Ishikawa (cell line): ENCODE results near the gene SRP14.

Experiments used
- CEBPB ChIP-seq: IDR thresholded peaks from 2 replicates; pipeline ENCODE4 v1.6.1; 2012
- CREB1 ChIP-seq: IDR thresholded peaks from 2 replicates; pipeline ENCODE4 v1.6.1; 2012; ENCODE audit warnings: low read depth
- EGR1 ChIP-seq: IDR thresholded peaks from 2 replicates; pipeline ENCODE4 v1.6.1; 2012
- EP300 ChIP-seq: IDR thresholded peaks from 2 replicates; pipeline ENCODE4 v1.6.1; 2012; ENCODE audit warnings: borderline replicate concordance
- FOXM1 ChIP-seq: IDR thresholded peaks from 2 replicates; pipeline ENCODE4 v1.6.1; 2012; ENCODE audit warnings: low read depth, borderline replicate concordance
- MAX ChIP-seq: IDR thresholded peaks from 2 replicates; pipeline ENCODE4 v1.6.1; 2012
- NFIC ChIP-seq: IDR thresholded peaks from 2 replicates; pipeline ENCODE4 v1.6.1; 2012
- TAF1 ChIP-seq: IDR thresholded peaks from 2 replicates; pipeline ENCODE4 v1.6.1; 2012; ENCODE audit warnings: low read depth, mild to moderate bottlenecking
- TCF12 ChIP-seq: IDR thresholded peaks from 2 replicates; pipeline ENCODE4 v1.6.1; 2012; ENCODE audit warnings: low read depth
- TEAD4 ChIP-seq: IDR thresholded peaks from 2 replicates; pipeline ENCODE4 v1.6.1; 2012
- YY1 ChIP-seq: IDR thresholded peaks from 2 replicates; pipeline ENCODE4 v1.6.1; 2012; ENCODE audit warnings: low read depth
- ZBTB7A ChIP-seq: IDR thresholded peaks from 2 replicates; pipeline ENCODE4 v1.6.1; 2012; ENCODE audit warnings: low read depth
- TF ChIP-seq, protein P1 (sequence below): IDR thresholded peaks from 2 replicates; pipeline ENCODE4 v1.6.1; 2012
- TF ChIP-seq, protein P2 (sequence below): IDR thresholded peaks from 2 replicates; pipeline ENCODE4 v1.6.1; 2012; ENCODE audit warnings: low read depth, mild to moderate bottlenecking

Gene SRP14, protein sequence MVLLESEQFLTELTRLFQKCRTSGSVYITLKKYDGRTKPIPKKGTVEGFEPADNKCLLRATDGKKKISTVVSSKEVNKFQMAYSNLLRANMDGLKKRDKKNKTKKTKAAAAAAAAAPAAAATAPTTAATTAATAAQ

GRCh38 chr15:40038638-40039543, at the start of gene SRP14:
TSS of gene SRP14 (minus strand) at chr15:40039181. CDS start at chr15:40039116, 65 bp downstream.
- TF ChIP-seq CEBPB (no peak), TEAD4 (no peak), CREB1 (no peak), EP300 (no peak), FOXM1 (no peak), ZBTB7A (0 out of 2 replicates have a peak, but pooled peaks have one; percentile 59), MAX (peak; percentile 72), TCF12 (peak; percentile 50; the same call in 1 of the 2 replicates), TAF1 (peak; percentile 76)
- TF ChIP-seq, protein P1, sequence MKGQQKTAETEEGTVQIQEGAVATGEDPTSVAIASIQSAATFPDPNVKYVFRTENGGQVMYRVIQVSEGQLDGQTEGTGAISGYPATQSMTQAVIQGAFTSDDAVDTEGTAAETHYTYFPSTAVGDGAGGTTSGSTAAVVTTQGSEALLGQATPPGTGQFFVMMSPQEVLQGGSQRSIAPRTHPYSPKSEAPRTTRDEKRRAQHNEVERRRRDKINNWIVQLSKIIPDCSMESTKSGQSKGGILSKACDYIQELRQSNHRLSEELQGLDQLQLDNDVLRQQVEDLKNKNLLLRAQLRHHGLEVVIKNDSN, result 0 out of 2 replicates have a peak, but pooled peaks have one; percentile 20
- TF ChIP-seq, protein P2, sequence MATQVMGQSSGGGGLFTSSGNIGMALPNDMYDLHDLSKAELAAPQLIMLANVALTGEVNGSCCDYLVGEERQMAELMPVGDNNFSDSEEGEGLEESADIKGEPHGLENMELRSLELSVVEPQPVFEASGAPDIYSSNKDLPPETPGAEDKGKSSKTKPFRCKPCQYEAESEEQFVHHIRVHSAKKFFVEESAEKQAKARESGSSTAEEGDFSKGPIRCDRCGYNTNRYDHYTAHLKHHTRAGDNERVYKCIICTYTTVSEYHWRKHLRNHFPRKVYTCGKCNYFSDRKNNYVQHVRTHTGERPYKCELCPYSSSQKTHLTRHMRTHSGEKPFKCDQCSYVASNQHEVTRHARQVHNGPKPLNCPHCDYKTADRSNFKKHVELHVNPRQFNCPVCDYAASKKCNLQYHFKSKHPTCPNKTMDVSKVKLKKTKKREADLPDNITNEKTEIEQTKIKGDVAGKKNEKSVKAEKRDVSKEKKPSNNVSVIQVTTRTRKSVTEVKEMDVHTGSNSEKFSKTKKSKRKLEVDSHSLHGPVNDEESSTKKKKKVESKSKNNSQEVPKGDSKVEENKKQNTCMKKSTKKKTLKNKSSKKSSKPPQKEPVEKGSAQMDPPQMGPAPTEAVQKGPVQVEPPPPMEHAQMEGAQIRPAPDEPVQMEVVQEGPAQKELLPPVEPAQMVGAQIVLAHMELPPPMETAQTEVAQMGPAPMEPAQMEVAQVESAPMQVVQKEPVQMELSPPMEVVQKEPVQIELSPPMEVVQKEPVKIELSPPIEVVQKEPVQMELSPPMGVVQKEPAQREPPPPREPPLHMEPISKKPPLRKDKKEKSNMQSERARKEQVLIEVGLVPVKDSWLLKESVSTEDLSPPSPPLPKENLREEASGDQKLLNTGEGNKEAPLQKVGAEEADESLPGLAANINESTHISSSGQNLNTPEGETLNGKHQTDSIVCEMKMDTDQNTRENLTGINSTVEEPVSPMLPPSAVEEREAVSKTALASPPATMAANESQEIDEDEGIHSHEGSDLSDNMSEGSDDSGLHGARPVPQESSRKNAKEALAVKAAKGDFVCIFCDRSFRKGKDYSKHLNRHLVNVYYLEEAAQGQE, result no peak

GRCh38 chr15:40087991-40088928, 49.3 kb upstream of the SRP14 start:
- TF ChIP-seq, protein P1, result no peak

- TF ChIP-seq ZBTB7A, result no peak
- no peak for TF ChIP-seq CEBPB
- no peak for TF ChIP-seq MAX
- TF ChIP-seq TEAD4, result no peak
- TF ChIP-seq, protein P2, result no peak
- no peak for TF ChIP-seq EGR1
- TF ChIP-seq TCF12, result no peak
- no peak for TF ChIP-seq NFIC
- TF ChIP-seq EP300, result no peak
Observed at GRCh38 chr15:40087068-40087810, 48.3 kb upstream of the SRP14 start.

DNA sequence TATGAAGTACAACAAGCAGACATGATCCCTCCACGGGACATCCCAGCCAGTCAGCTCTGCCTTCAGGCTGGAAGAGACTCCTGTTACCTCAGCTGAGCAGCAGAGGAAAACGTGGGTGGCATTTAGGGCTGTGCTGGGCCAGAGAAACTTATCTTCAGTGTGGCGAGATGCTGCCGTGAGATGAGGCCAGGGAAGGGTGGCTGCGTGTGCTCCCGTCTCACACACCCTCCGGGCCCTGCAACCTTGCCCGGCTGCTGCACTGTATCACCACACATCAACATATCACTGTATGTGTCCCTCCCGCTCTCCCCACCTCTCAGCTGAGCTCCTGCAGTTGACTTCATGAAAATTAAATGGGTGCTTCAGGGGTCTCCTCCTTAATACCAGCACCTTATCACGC, 46.3 kb upstream of the SRP14 start:
- no peak for TF ChIP-seq TAF1
- TF ChIP-seq YY1, result no peak
- TF ChIP-seq MAX, result no peak

GRCh38 chr15:40084650-40085049, 45.7 kb upstream of the SRP14 start:
- no peak; the same call in 1 of the 2 replicates for TF ChIP-seq NFIC
- 0 out of 2 replicates have a peak, but pooled peaks have one; percentile 15 for TF ChIP-seq EP300
- no peak for TF ChIP-seq ZBTB7A
- no peak for TF ChIP-seq CEBPB
- TF ChIP-seq, protein P2, result no peak
- TF ChIP-seq TAF1, result no peak
- TF ChIP-seq TCF12, result peak; percentile 59; the same call in 1 of the 2 replicates
- TF ChIP-seq FOXM1, result no peak
- no peak for TF ChIP-seq CREB1
